Endothelial cell of umbilical vein (primary cell): ENCODE measurements around the gene TMEM170B. TPM values are rescaled to one million over a fixed set of nuclear protein-coding genes. Genes with fewer than 3 reads are reported as not detected.

ENCODE experiments used
- BruUV-seq: library from RNA; stranded (reverse); fragments of 400-500 nt; replicated peaks from 2 replicates; lab custom pipeline; 2021; lab: Mats Ljungman, UMichigan
- CTCF ChIA-PET: fragments of 300-600, 350-600 bp; sonication (Branson Sonifier 250); formaldehyde crosslinking; loops from one replicate; lab custom pipeline; 2021; ENCODE audit warnings: antibody characterized with exemption, inconsistent platforms; lab: Charles Lee
- POLR2A ChIA-PET: fragments of 300-600, 350-600 bp; sonication (Branson Sonifier 250); formaldehyde crosslinking; loops from one replicate; lab custom pipeline; 2021; ENCODE audit warnings: antibody characterized with exemption, inconsistent platforms; lab: Charles Lee
- DNase-seq: peaks from one replicate; pipeline ENCODE4 v3.0.0-alpha.2; 2011; ENCODE audit warnings: low read depth, low spot score
- FAIRE-seq: peaks from 2 replicates; lab custom pipeline; 2011; peaks lifted over from hg19 to GRCh38; lab: Jason Lieb, UNC
- H2AFZ ChIP-seq: 2 replicates; pipeline ENCODE4 v1.6.0; 2012; ENCODE audit warnings: low read depth, low read length, control low read depth, inconsistent platforms
- H3K27ac ChIP-seq: 2 replicates; pipeline ENCODE4 v1.5.1; 2011; ENCODE audit warnings: low read depth, mild to moderate bottlenecking, control low read depth, low read length, moderate library complexity; ENCODE audit not compliant: insufficient read depth
- H3K27me3 ChIP-seq, 2 experiments: 2 replicates each; pipeline versions ENCODE4 v1.6.0 to v1.6.1; 2011; ENCODE audit warnings: low read length in 2 of 2, mixed read lengths in 1 of 2; ENCODE audit not compliant: control insufficient read depth in 2 of 2, insufficient read depth in 2 of 2
- H3K36me3 ChIP-seq, 2 experiments: 2 replicates in 1 of 2; 3 replicates in 1 of 2; pipeline ENCODE4 v1.5.1; 2011; ENCODE audit warnings: low read length in 2 of 2, mild to moderate bottlenecking in 1 of 2, moderate library complexity in 1 of 2; ENCODE audit not compliant: control insufficient read depth in 2 of 2, insufficient read depth in 2 of 2; ENCODE audit errors: extremely low read depth in 1 of 2
- H3K4me1 ChIP-seq: 3 replicates; pipeline ENCODE4 v1.5.1; 2011; ENCODE audit warnings: mild to moderate bottlenecking, low read length; ENCODE audit not compliant: control insufficient read depth, insufficient read depth; ENCODE audit errors: extremely low read depth
- H3K4me2 ChIP-seq: 2 replicates; pipeline ENCODE4 v1.6.1; 2011; ENCODE audit warnings: low read length, control low read depth, mixed read lengths; ENCODE audit not compliant: insufficient read depth
- H3K4me3 ChIP-seq, 3 experiments: fragments of 200-600 bp in 1 of 3; sonication (generic), shearing (Covaris generic) in 1 of 3; replicated peaks in 1 of 3; 2 replicates each; pipeline ENCODE4 v1.5.1; 2011 to 2016; ENCODE audit warnings: control low read depth in 3 of 3, low read length in 3 of 3, mild to moderate bottlenecking in 2 of 3, inconsistent platforms in 1 of 3, low read depth in 1 of 3, moderate library complexity in 1 of 3; ENCODE audit not compliant: insufficient read depth in 1 of 3
- H3K79me2 ChIP-seq: 2 replicates; pipeline ENCODE4 v1.6.0; 2012; ENCODE audit warnings: low read length, inconsistent platforms; ENCODE audit not compliant: control insufficient read depth, insufficient read depth
- H3K9ac ChIP-seq: replicated peaks from 2 replicates; pipeline ENCODE3; 2011; ENCODE audit warnings: low read length, control low read depth; ENCODE audit not compliant: insufficient read depth; ENCODE audit errors: extremely low read depth
- H3K9me1 ChIP-seq: replicated peaks from 3 replicates; pipeline ENCODE4 v1.6.0; 2011; ENCODE audit warnings: mild to moderate bottlenecking, low read length; ENCODE audit not compliant: control insufficient read depth, insufficient read depth; ENCODE audit errors: extremely low read depth
- H3K9me3 ChIP-seq: replicated peaks from 2 replicates; pipeline ENCODE4 v1.5.1; 2012; ENCODE audit warnings: low read length, inconsistent platforms; ENCODE audit not compliant: control insufficient read depth, insufficient read depth
- H4K20me1 ChIP-seq: replicated peaks from 2 replicates; pipeline ENCODE3; 2011; ENCODE audit warnings: mild to moderate bottlenecking, low read length; ENCODE audit not compliant: control insufficient read depth, insufficient read depth; ENCODE audit errors: extremely low read depth
- EZH2 ChIP-seq: IDR thresholded peaks from 2 replicates; pipeline ENCODE4 v1.6.1; 2012; ENCODE audit warnings: borderline replicate concordance, low read depth, mild to moderate bottlenecking, moderate library complexity, low read length, inconsistent platforms; ENCODE audit not compliant: severe bottlenecking
- dilution Hi-C: fragments of 300-500 bp; cut with MboI; formaldehyde crosslinking; loops from one replicate; pipeline ENCODE4 v1.15.0; 2019; ENCODE audit warnings: low sequenced_read_pairs; ENCODE audit not compliant: extremely low pct_ligation_motif_present
- intact Hi-C: fragments of 100-400 bp; cut with micrococcal nuclease; formaldehyde crosslinking; loops from one replicate; pipeline ENCODE4 v1.10.0; 2022
- polyA plus RNA-seq, 4 experiments: library from polyadenylated mRNA; depleted of rRNA in 3 of 4; stranded (reverse) in 3 of 4; unstranded in 1 of 4; fragments of >200 nt; gene quantifications; 2 replicates each; pipeline versions ENCODE4 v1.2.1 to v1.2.3, GENCODE V29; 2011 to 2012; ENCODE audit warnings: missing spikeins in 1 of 4
- total RNA-seq: library from RNA; stranded (reverse); gene quantifications from 2 replicates; pipeline ENCODE4 v1.2.3, GENCODE V29; 2021
- TF ChIP-seq, protein P1 (sequence below), 2 donors: IDR thresholded peaks; 1 replicate in 1 of 2; 2 replicates in 1 of 2; pipeline ENCODE4 v1.5.1; 2011; ENCODE audit warnings: low read length in 2 of 2, mild to moderate bottlenecking in 2 of 2, moderate library complexity in 2 of 2, control low read depth in 1 of 2, inconsistent platforms in 1 of 2, low read depth in 1 of 2; ENCODE audit not compliant: insufficient read depth in 1 of 2; ENCODE audit errors: extremely low read depth in 1 of 2

Gene TMEM170B
- total and polyA plus RNA-seq, 2 donors (not counting 3 experiments of a cell fraction or from before 2014, with no cell fraction given): 1.1 to 4.2 TPM

DNA sequence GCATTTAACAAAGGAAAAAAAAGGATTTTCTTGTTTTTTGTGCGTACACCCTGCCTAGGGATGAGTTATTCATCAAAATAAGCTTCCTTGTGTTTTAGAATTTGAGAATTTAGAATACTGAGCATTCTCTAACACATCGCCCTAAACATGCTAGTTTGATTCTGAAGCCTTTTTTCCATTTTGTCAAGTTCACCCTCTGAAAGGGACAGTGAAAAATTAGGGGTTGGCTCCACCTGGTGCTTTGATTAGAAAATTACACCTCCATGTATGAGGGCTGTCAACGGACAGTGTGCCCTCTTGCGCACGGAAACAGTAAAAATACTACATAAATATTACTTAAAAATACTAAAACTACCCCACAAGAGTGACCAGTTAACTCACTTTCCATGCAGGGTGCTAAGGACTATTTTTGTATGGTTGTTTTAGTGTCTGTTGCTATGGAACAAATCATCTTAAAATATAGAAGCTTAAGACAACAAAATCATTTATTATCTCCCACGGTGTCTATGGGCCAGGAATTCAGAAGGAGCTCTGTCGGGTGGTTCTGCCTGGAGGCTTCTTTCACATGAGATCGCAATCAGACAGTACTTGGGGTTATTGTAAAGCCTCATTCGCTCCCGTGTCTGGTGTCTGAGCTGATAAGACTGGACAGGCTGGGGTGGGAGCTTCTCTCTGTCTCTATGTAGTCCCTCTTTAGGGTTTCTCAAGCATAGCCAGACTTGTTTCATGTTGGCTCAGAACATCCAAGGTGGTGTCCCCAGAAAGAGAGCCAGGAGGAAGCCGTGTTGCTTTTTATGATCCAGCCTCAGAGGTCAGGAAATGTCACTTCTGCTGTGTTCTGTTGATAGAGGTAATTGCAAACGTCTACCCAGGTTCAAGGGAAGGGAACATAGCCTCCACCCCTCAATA is 41.1 kb upstream of the TMEM170B start:
- Histone ChIP-seq H3K9me1 (no peaks in the 10 kb centered on the region), H3K4me2 (peak overlapping the region; percentile 51), H3K27ac (peak overlapping the region; percentile 42), H3K36me3 (no peaks in the 10 kb centered on the region), H3K27me3 (no peaks in the 10 kb centered on the region), H2AFZ (peak overlapping the region; percentile 53), H3K4me3 (no peak overlapping the region), H3K79me2 (no peaks in the 10 kb centered on the region), H3K4me1 (peaks cover 5% of the 10 kb centered on the region), H3K9ac (peak overlapping the region; percentile 65), H4K20me1 (no peaks in the 10 kb centered on the region), H3K9me3 (no peaks in the 10 kb centered on the region)
- ChIA-PET CTCF (interaction anchor here (0.5 to 9.2 kb wide), 72 partner anchors 11 to 1397 kb away, joined by 3 to 136 read pairs (median 4); partner anchors contain the start of genes NEDD9 and SMIM13), POLR2A (interaction anchor here (0.7 to 1.2 kb wide), 2 partner anchors 142 to 264 kb away, joined by 3 to 4 read pairs; partner anchors contain the start of gene NEDD9)
- intact Hi-C loops: loop anchor here (1.0 to 5.0 kb wide), 13 partner anchors 69 to 542 kb away; partner anchors contain the start of genes NEDD9 and SMIM13
- TF ChIP-seq EZH2: no peak
- TF ChIP-seq, protein P1, sequence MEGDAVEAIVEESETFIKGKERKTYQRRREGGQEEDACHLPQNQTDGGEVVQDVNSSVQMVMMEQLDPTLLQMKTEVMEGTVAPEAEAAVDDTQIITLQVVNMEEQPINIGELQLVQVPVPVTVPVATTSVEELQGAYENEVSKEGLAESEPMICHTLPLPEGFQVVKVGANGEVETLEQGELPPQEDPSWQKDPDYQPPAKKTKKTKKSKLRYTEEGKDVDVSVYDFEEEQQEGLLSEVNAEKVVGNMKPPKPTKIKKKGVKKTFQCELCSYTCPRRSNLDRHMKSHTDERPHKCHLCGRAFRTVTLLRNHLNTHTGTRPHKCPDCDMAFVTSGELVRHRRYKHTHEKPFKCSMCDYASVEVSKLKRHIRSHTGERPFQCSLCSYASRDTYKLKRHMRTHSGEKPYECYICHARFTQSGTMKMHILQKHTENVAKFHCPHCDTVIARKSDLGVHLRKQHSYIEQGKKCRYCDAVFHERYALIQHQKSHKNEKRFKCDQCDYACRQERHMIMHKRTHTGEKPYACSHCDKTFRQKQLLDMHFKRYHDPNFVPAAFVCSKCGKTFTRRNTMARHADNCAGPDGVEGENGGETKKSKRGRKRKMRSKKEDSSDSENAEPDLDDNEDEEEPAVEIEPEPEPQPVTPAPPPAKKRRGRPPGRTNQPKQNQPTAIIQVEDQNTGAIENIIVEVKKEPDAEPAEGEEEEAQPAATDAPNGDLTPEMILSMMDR (IDR thresholded peaks at IDR 0.05; ENCODE audit: extremely low read depth in 1 of 2, insufficient read depth in 1 of 2, low read depth in 1 of 2, low read length in 2 of 2): peak; percentile 67 to 71
- FAIRE-seq: peak; percentile 92
- no TSS peak for BruUV-seq
- DNase-seq: peak; percentile 92
- dilution Hi-C loops: loop anchor here (25.0 kb wide), 1 partner anchor 359 kb away; no protein-coding TSS in a partner anchor
